Ectodermal cell (in vitro differentiated cells): ENCODE data around the gene EVX1.

Experiments used
- H3K27ac ChIP-seq: 2 replicates; pipeline ENCODE4 v1.7.0; 2013; ENCODE audit warnings: mild to moderate bottlenecking, low read depth, low read length; ENCODE audit not compliant: insufficient read depth, poor library complexity, severe bottlenecking
- H3K27me3 ChIP-seq: 2 replicates; pipeline ENCODE4 v1.7.0; 2013; ENCODE audit warnings: mild to moderate bottlenecking, low read length; ENCODE audit not compliant: insufficient read depth, control insufficient read depth, poor library complexity, severe bottlenecking
- H3K36me3 ChIP-seq: one replicate; pipeline ENCODE4 v1.7.0; 2013; ENCODE audit warnings: low read length; ENCODE audit not compliant: control insufficient read depth, insufficient read depth
- H3K4me1 ChIP-seq: one replicate; pipeline ENCODE4 v1.7.0; 2013; ENCODE audit warnings: low read length; ENCODE audit not compliant: control insufficient read depth, insufficient read depth
- H3K4me3 ChIP-seq: 2 replicates; pipeline ENCODE4 v1.7.0; 2013; ENCODE audit warnings: low read depth, low read length, control low read depth; ENCODE audit not compliant: insufficient read depth
- H3K9me3 ChIP-seq: 2 replicates; pipeline ENCODE4 v1.7.0; 2013; ENCODE audit warnings: mild to moderate bottlenecking, low read length, moderate library complexity; ENCODE audit not compliant: control insufficient read depth
- WGBS, 2 experiments: methylation state at CpG; one replicate each; pipeline ENCODE4 v1.1.7; 2013; ENCODE audit warnings: missing lambda C conversion rate in 2 of 2; 5-methylcytosine and 5-hydroxymethylcytosine counted together

Gene EVX1

DNA sequence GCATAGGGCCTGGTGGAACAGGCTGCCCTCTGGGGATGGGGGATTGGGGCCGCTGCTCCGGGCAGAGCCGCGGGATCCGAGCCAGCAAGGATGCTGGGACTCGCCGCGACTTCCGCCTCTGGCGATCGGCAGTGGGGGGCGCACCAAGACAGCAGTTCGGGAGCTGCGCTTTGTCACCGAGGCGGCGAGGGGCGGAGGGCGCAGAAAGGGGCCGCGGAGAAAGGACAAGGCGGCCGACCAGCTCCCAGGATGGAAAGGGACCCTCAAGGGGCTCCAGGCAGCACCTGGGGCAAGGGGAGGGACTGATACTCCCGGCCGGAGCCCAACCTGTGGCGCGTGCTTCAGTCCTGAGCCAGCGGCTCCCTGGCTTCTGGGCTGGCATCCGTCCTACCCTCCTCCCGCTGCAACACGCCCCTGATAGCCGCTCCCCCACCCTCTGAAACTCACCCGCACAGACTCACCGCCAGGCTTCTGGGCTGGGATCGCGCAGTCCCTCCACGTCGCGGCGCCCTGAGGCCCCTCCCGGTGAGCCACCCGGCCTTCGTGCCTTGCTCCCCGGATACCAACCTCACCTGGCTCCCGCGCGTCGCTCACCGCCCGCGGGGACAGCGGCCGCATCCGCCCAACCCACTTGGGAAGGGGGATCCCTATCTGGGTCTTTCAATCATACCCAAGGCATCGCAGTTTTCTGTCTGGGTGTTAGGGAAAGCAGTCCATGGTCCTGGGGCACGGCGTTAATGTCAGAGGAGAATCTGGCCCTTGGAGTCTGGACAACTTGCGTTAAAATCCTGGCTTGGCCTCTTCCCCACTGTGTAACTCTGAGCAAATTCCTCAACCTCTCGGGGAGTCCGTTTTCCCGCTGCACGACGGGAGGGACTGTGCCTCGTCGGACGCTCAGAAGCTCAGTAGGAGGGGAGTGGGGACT, 7.0 kb upstream of the EVX1 start:
- 1% methylated on average over 66 of the region's 66 CpGs for WGBS, 2 experiments
- peaks cover 20% of the 10 kb centered on the region for H3K4me1 ChIP-seq
- peak overlapping the region; percentile 42 for H3K4me3 ChIP-seq
- no peak overlapping the region for H3K27ac ChIP-seq
- H3K27me3 ChIP-seq = peaks cover 79% of the 10 kb centered on the region
- no peaks in the 10 kb centered on the region for H3K36me3 ChIP-seq
- H3K9me3 ChIP-seq = no peaks in the 10 kb centered on the region

DNA sequence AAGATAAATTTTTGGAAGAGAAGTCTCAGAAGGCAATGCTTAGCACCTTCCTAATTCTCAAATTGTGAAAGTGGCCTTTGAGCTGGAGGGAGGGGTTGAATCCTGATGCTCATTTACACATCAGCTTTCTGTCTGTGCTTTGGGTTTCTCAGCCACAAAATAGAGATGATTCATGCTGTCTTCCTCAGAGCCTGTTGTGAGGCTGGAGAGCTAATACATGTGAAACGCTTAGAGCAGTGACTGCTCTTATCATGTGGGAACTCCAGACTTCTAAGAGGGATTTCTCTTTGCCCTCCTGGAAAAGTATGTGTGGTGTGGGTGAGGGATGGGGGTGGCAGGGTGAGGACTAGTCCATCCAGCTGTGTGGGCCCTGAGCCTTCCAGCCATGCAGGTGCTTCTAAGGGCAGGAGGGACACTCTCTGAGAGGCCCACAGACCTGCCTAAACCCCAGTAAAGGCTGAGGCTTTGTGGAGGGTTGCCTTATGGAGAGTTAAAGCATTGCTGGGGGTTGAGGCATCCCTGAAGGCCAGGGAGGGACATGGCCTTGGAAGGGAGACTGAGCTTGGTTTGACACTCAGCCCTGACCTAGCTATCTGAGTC, 4.8 kb upstream of the EVX1 start:
- H3K27ac ChIP-seq = no peak overlapping the region
- peaks cover 40% of the 10 kb centered on the region for H3K4me1 ChIP-seq
- WGBS, 2 experiments = 57 to 69% methylated on average over 1 of the region's 1 CpG
- H3K27me3 ChIP-seq = peaks cover 100% of the 10 kb centered on the region
- H3K9me3 ChIP-seq = no peaks in the 10 kb centered on the region
- no peak overlapping the region for H3K4me3 ChIP-seq
- no peaks in the 10 kb centered on the region for H3K36me3 ChIP-seq

DNA sequence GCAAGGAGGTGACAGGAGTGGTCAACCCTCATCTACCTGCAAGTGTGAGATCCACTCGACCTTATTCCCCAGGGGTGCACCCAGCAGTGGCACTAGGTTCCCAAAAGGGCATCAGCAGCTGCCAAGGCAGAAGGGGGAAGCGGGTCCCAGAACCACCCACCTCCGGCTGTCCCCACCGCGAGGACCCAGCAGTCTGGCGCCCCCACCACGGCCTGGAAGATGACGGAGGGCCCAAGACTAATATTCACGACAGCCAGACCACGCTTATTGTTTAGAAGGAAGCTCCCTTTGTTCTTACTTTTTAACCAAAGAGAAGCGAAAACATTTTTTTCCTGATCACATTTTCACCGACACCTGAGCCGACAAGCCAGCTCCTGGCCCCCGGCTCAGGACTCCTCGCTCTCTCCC, 3.6 kb upstream of the EVX1 start:
- Histone ChIP-seq H3K4me1 (peaks cover 50% of the 10 kb centered on the region), H3K9me3 (no peaks in the 10 kb centered on the region), H3K27ac (no peak overlapping the region), H3K27me3 (peaks cover 100% of the 10 kb centered on the region), H3K4me3 (peak overlapping the region; percentile 24), H3K36me3 (no peaks in the 10 kb centered on the region)
- WGBS, 2 experiments = 7 to 8% methylated on average over 15 of the region's 15 CpGs

DNA sequence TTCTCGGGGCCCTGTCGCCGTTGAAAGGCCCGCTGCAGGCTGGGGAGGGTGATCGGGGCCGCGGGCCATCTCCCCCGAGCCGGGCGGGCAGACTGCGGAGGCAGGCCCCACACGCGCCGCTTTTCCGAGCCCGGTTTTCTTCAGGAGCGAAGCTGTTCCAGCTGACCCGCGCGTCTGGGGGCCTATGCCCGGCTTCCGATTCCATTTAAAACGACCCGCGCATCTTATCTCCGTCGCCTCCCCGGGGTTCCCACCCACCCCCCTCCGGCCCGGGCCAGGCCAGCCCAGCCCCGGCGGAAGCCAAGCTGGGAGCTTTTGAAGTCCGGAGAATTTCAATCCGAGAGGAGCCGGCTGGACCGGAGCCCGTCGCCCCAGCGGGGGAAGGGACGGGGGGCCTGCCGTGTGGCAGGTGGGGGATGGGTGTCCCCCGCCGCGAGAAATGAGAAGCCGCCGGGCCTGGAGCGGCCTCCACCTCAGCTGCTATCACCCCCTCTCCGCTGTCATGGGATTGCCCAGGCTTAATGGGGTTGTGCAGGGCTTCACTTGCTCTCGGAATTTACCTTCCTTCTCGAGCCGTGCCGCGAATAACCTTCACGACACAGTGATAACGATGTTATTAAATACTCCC, 3.1 kb upstream of the EVX1 start:
- H3K4me3 ChIP-seq = peak overlapping the region; percentile 24
- no peaks in the 10 kb centered on the region for H3K36me3 ChIP-seq
- no peaks in the 10 kb centered on the region for H3K9me3 ChIP-seq
- H3K27me3 ChIP-seq = peaks cover 100% of the 10 kb centered on the region
- peaks cover 50% of the 10 kb centered on the region for H3K4me1 ChIP-seq
- 0% methylated on average over 55 of the region's 55 CpGs for WGBS, 2 experiments
- H3K27ac ChIP-seq = no peak overlapping the region

DNA sequence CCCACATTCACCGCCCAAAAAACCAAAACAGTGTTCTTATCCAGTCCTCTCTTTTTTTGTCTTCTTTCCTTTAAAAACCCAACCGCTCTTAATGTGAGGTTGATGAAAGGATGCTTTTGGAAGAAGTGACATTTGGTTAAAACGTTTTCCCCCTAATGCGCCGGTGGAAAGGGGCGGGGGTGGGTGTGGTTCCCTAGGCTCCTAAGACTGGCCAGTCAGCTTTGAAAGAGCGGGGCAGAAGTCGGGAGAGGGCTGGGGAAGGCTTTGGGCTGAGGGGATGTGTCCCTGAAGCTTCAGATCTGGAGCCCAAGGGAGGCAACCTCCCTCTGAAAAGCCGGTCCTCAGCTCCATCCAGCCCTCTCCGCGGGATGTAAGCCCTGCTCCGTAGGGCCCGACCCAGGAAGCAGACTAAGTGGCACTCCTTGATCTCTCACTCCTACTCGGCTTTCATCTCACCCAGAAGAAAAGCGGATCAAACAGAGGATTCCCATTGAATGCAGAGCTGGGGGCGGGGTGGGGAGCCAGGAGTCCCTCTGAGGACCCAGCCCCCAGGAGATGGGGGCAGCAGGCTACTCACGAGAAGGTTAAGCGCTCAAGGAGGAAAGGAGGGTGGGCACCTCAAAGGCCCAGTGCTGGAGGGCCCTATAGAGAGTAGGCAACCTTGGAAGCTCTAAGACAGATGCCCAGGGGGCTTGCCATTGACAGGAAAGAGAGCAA, 2.4 kb upstream of the EVX1 start:
- H3K4me1 ChIP-seq = peaks cover 50% of the 10 kb centered on the region
- H3K4me3 ChIP-seq = peak overlapping the region; percentile 24
- no peak overlapping the region for H3K27ac ChIP-seq
- peaks cover 100% of the 10 kb centered on the region for H3K27me3 ChIP-seq
- H3K9me3 ChIP-seq = no peaks in the 10 kb centered on the region
- no peaks in the 10 kb centered on the region for H3K36me3 ChIP-seq
- 1 to 2% methylated on average over 18 of the region's 18 CpGs for WGBS, 2 experiments

DNA sequence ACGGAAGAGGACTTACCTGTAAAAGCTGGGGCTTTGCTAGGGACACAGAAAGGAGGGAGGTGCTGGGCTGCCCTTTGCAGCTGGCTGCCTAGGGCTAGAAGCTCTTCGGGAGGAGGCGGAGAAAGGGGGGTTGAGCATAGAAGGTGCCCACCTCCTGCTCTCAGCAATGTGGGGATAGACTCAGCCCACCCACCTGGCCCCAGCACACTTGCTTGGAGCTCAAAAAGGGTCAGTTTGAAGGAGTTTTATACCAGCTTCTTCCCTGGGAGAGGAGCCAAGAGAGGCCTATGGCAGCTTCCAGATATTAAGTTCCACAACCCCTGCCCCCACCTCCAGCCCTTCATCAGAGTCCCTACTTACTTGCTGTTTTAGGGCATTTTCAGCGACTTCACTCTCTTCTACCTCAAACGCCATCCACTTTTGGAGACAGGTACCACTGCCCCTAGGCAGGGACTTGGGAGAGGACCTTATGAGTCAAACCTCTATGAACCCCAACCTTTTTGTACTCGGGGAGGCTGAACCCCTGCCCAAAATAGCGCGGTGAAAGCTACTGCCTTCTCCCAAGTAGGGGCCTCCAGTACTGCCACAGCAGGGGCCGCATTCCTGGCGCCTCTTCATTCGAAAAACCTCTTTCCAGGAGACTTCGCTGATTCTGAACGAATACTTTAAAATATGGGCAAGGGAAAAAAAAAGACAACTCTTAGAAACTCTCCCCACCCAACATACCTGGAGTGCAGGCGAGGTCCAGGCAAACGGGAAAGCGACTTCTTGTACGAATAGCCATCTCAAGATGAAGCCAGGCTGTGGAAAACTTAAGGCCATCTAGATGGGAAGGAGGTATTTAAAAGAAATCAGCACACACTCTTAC, 1.2 kb upstream of the EVX1 start:
- H3K27me3 ChIP-seq = peaks cover 100% of the 10 kb centered on the region
- 1 to 2% methylated on average over 15 to 17 of the region's 17 CpGs for WGBS, 2 experiments
- no peak overlapping the region for H3K27ac ChIP-seq
- H3K4me1 ChIP-seq = peaks cover 47% of the 10 kb centered on the region
- no peaks in the 10 kb centered on the region for H3K9me3 ChIP-seq
- H3K36me3 ChIP-seq = no peaks in the 10 kb centered on the region
- H3K4me3 ChIP-seq = no peak overlapping the region

DNA sequence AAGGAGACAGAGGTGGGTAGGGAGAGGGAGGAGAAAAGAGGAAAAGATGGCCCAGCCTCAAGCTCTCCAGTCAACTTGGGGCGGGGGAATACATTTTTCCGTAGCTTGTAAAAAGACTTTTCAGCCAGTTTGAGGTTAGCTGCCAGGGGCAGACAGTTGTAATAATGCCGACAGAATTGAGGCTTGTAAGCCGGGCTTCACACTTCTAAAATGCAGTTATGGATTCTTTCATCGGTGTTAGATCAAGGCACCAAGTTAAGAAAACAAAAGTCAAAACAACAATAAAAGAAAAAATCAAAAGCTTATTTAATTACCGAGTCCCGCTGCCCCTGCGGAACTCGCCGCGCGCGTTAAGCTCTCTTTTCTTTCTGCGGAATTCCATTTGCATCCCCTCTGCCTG, 448 bp upstream of the EVX1 start:
- peaks cover 100% of the 10 kb centered on the region for H3K27me3 ChIP-seq
- WGBS, 2 experiments = 1% methylated on average over 14 of the region's 14 CpGs
- H3K27ac ChIP-seq = no peak overlapping the region

DNA sequence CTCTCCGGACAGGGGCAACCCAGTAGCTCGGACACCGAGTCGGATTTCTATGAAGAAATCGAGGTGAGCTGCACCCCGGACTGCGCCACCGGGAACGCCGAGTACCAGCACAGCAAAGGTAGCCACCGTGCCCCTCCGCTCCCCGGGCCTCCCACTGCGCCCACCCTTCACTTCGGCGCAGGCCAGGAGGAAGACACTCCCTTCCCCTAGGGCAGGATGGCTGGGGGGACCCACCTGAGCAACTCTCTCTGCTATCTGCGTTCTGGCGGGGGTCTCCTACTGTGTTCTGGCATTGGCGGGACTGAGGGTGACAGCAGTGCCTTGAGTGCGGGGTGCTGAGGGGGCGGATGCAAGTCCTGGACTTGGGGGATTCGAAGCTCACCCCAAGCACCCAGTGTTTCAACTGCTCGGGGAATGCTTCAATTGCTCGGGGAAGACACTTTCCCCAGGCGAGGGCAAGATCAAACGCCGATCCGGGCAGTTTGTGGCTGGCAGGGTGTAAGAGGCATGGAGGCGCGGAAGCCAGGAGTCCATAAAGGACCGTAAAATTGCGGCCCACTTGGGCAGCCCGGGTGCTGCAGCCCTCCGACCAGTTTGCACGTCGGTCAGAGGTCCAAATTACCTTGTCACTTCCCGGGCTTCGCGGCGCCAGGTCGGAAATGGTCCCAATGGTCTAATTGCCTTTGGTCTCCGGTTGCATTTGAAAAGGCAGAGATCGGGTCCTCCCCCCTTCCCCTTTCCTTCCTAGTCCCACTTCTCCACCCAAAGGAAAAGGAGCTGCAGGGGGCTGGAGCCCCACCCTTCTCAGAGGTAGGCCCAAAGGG, 950 bp downstream of the EVX1 start:
- Histone ChIP-seq H3K27me3 (peaks cover 100% of the 10 kb centered on the region), H3K36me3 (no peaks in the 10 kb centered on the region), H3K4me1 (peaks cover 51% of the 10 kb centered on the region), H3K9me3 (no peaks in the 10 kb centered on the region), H3K4me3 (peak overlapping the region; percentile 18), H3K27ac (no peak overlapping the region)
- WGBS, 2 experiments = 2 to 3% methylated on average over 43 of the region's 43 CpGs

More for the DNA sequence above, 448 bp upstream of the EVX1 start:
- H3K36me3 ChIP-seq = no peaks in the 10 kb centered on the region
- peaks cover 51% of the 10 kb centered on the region for H3K4me1 ChIP-seq
- H3K9me3 ChIP-seq = no peaks in the 10 kb centered on the region
- H3K4me3 ChIP-seq = no peak overlapping the region
